ENCODE results near the gene STAG2.

DNA sequence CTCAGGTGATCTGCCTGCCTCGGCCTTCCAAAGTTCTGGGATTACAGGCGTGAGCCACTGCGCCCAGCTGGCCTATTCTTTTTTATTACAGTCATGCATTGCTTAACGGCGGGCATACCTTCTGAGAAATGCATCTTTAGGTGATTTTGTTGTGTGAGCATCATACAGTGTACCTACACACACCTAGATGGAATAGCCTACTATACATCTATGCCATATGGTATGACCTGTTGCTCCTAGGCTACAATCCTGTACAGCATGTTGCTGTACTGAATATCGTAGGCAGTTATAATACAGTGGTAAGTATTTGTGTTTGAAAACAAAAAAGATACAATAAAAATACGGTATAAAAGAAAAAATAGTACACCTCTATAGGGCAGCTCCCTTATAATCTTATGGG is 6.0 kb downstream of the STAG2 start:
- TF ChIP-seq, protein P1, sequence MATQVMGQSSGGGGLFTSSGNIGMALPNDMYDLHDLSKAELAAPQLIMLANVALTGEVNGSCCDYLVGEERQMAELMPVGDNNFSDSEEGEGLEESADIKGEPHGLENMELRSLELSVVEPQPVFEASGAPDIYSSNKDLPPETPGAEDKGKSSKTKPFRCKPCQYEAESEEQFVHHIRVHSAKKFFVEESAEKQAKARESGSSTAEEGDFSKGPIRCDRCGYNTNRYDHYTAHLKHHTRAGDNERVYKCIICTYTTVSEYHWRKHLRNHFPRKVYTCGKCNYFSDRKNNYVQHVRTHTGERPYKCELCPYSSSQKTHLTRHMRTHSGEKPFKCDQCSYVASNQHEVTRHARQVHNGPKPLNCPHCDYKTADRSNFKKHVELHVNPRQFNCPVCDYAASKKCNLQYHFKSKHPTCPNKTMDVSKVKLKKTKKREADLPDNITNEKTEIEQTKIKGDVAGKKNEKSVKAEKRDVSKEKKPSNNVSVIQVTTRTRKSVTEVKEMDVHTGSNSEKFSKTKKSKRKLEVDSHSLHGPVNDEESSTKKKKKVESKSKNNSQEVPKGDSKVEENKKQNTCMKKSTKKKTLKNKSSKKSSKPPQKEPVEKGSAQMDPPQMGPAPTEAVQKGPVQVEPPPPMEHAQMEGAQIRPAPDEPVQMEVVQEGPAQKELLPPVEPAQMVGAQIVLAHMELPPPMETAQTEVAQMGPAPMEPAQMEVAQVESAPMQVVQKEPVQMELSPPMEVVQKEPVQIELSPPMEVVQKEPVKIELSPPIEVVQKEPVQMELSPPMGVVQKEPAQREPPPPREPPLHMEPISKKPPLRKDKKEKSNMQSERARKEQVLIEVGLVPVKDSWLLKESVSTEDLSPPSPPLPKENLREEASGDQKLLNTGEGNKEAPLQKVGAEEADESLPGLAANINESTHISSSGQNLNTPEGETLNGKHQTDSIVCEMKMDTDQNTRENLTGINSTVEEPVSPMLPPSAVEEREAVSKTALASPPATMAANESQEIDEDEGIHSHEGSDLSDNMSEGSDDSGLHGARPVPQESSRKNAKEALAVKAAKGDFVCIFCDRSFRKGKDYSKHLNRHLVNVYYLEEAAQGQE (IDR thresholded peaks at IDR 0.05; ENCODE audit: low read depth), result no peak
- TF ChIP-seq, protein P2, sequence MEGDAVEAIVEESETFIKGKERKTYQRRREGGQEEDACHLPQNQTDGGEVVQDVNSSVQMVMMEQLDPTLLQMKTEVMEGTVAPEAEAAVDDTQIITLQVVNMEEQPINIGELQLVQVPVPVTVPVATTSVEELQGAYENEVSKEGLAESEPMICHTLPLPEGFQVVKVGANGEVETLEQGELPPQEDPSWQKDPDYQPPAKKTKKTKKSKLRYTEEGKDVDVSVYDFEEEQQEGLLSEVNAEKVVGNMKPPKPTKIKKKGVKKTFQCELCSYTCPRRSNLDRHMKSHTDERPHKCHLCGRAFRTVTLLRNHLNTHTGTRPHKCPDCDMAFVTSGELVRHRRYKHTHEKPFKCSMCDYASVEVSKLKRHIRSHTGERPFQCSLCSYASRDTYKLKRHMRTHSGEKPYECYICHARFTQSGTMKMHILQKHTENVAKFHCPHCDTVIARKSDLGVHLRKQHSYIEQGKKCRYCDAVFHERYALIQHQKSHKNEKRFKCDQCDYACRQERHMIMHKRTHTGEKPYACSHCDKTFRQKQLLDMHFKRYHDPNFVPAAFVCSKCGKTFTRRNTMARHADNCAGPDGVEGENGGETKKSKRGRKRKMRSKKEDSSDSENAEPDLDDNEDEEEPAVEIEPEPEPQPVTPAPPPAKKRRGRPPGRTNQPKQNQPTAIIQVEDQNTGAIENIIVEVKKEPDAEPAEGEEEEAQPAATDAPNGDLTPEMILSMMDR (IDR thresholded peaks at IDR 0.05 in 2 of 3, conservative IDR thresholded peaks at IDR 0.05 in 1 of 3; ENCODE audit: borderline replicate concordance in 1 of 3, insufficient read depth in 1 of 3, low read depth in 2 of 3, low read length in 2 of 3), result no peak
- TF ChIP-seq POLR2A (IDR thresholded peaks at IDR 0.05; ENCODE audit: borderline replicate concordance, extremely low read depth, insufficient read depth, insufficient read length), result no peak
- TF ChIP-seq TCF7L2 (IDR thresholded peaks at IDR 0.05; ENCODE audit: borderline replicate concordance, extremely low read depth, insufficient read depth, insufficient read length), result no peak
- TF ChIP-seq, protein P3, sequence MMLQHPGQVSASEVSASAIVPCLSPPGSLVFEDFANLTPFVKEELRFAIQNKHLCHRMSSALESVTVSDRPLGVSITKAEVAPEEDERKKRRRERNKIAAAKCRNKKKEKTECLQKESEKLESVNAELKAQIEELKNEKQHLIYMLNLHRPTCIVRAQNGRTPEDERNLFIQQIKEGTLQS (IDR thresholded peaks at IDR 0.05), result no peak
- no peak for TF ChIP-seq YY1 (IDR thresholded peaks at IDR 0.05; ENCODE audit: extremely low read depth, insufficient replicate concordance, low read depth, low read length)
- TF ChIP-seq SIN3A (IDR thresholded peaks at IDR 0.05; ENCODE audit: low read depth), result no peak
- TF ChIP-seq EZH2 (IDR thresholded peaks at IDR 0.05), result no peak
- no peak for TF ChIP-seq EZH2phosphoT487 (IDR thresholded peaks at IDR 0.05; ENCODE audit: borderline replicate concordance)
- TF ChIP-seq, protein P4, sequence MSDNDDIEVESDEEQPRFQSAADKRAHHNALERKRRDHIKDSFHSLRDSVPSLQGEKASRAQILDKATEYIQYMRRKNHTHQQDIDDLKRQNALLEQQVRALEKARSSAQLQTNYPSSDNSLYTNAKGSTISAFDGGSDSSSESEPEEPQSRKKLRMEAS (IDR thresholded peaks at IDR 0.05), result no peak
- TF ChIP-seq RAD21 (IDR thresholded peaks at IDR 0.05; ENCODE audit: low read depth), result no peak
- no peak for TF ChIP-seq ZFX (IDR thresholded peaks at IDR 0.05)
- TF ChIP-seq EGR1 (IDR thresholded peaks at IDR 0.05; ENCODE audit: low read depth), result no peak
- TF ChIP-seq CBX3 (IDR thresholded peaks at IDR 0.05; ENCODE audit: low read depth), result no peak

All from HCT116 (cell line).